ENCODE data around the gene MAFB.

Gene MAFB

DNA sequence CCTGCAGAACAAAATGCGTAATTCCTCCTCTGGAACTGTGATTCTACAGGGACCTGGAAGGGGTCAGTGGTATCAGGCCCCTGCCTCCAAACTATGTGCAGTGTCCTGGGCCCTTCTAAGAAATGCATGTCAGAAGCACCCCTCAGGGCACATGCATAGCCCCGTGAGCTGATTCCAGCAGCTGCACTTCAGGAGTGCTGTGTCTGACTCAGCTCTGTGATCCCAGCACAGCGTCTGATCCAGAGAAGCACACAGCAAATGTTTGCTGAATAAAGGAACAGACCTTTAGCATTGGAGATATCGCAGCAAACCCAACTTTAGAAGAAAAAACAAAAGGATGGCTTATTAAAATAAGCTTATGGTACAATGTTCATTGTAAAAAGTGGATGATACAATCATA, 15.8 kb upstream of the MAFB start:
- no peak for DNase-seq (ENCODE audit: low read depth)
- H3K4me3 ChIP-seq (ENCODE audit: low read length), result no peak overlapping the region
- TF ChIP-seq, protein P1, sequence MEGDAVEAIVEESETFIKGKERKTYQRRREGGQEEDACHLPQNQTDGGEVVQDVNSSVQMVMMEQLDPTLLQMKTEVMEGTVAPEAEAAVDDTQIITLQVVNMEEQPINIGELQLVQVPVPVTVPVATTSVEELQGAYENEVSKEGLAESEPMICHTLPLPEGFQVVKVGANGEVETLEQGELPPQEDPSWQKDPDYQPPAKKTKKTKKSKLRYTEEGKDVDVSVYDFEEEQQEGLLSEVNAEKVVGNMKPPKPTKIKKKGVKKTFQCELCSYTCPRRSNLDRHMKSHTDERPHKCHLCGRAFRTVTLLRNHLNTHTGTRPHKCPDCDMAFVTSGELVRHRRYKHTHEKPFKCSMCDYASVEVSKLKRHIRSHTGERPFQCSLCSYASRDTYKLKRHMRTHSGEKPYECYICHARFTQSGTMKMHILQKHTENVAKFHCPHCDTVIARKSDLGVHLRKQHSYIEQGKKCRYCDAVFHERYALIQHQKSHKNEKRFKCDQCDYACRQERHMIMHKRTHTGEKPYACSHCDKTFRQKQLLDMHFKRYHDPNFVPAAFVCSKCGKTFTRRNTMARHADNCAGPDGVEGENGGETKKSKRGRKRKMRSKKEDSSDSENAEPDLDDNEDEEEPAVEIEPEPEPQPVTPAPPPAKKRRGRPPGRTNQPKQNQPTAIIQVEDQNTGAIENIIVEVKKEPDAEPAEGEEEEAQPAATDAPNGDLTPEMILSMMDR (conservative IDR thresholded peaks at IDR 0.05; ENCODE audit: low read length), result no peak

DNA sequence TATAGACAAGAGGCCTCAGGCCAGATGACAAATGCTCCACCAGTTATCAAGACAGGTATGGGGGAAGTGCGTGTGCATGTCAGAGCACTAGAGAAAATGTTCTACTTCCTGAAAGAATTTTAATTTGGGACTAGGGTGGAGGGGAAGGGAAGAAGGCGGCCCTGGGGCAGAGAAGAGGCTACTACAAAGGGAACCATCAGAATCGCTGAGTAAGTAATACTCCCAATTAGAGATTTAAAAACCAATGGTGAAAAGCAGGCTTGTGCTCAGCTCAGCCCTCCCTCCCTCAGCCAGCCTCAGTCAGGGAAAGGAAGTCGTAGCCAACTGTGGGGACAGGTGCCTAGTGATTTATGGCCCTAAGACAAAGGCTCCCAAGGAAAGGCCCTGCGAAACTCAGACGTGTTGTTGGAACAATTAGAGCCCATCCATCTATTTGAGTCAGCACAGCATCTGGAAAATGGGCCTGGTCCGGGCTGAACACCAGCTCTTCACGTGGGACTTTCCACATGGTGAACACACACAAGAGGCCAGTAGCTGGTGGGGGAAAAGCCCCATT, 15.0 kb upstream of the MAFB start:
- H3K4me3 ChIP-seq (ENCODE audit: low read length), result no peak overlapping the region
- no peak for DNase-seq (ENCODE audit: low read depth)
- TF ChIP-seq, protein P1 (conservative IDR thresholded peaks at IDR 0.05; ENCODE audit: low read length), result no peak

DNA sequence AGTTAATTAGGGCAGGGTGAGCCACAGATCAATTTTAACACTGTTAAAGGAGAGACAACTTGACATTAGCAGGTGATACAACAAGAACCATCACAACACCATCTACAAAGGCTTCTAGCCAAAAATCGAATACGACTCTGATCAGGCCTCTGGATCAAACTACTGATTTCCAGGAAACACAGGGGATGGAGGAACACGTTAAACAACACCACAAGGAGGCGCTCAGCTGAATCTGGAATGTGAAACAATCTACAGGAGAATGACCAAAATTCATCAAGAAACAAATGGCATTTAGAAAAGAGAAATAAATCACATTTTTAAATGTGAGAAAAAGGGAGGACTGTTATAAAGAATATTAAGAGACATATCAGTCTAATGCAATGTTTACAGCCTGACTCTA, 13.5 kb upstream of the MAFB start:
- H3K4me3 ChIP-seq (ENCODE audit: low read length), result no peak overlapping the region
- TF ChIP-seq, protein P1 (conservative IDR thresholded peaks at IDR 0.05; ENCODE audit: low read length), result peak; percentile 32
- no peak for DNase-seq (ENCODE audit: low read depth)

DNA sequence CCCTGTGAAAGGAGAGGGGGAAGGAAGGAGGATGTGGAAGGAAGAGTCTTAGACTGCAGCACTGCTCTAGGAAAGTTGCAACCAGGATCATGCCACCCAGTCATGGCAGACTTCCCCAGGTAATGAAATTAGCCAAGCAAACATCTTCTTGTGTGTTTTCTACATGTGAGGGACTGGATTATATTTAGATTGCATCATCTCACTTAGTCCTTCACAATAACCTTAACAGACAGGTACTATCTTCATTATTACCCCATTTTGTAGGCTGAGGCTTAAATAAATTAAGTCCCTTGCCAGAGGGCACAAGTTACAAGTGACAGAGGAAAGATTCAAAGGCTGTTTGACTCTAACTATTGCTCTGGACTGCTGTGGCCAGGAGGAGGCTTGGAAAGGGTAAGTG, 9.7 kb upstream of the MAFB start:
- TF ChIP-seq, protein P1 (conservative IDR thresholded peaks at IDR 0.05; ENCODE audit: low read length), result no peak
- no peak for DNase-seq (ENCODE audit: low read depth)
- no peak overlapping the region for H3K4me3 ChIP-seq (ENCODE audit: low read length)

DNA sequence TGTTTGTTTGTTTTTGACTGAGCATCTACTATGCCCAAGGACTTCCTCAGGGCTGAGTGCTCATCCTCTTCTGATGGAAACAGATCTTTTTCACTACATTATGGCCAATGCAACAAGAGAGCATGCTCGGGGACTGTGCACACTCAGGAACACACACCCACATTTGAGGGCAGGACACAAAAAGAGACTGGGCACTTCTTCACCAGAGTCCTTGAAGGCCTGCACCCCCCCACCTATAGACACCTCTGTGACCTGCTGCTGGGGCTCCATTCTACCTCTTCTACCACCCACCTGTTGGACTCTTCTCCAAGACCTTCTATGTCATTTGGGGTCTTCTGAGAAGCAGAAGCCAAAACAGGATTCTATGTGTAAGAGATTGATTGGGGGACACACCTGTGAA, 9.2 kb upstream of the MAFB start:
- no peak for DNase-seq (ENCODE audit: low read depth)
- TF ChIP-seq, protein P1 (conservative IDR thresholded peaks at IDR 0.05; ENCODE audit: low read length), result no peak

DNA sequence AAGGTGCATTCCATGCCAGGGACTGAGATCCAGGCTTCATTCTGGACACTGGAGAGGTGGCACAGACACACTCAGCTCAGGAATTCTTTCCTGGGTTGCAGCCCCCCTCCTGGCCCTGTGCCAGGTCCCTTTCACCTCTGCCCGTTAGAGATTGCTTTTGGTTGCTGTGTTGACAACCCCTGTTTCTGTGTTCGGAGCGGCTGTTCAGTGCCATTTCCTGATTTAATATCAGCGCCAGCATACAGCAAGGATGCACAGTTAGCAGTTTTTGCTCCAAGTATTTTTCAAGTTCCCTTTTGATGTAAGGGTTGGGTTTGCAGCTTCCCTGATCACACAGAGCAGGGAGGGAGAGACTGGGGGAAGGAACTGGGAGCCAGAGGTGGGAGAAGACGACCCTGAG, 8.5 kb upstream of the MAFB start:
- no peak overlapping the region for H3K4me3 ChIP-seq (ENCODE audit: low read length)
- TF ChIP-seq, protein P1 (conservative IDR thresholded peaks at IDR 0.05; ENCODE audit: low read length), result no peak
- no peak for DNase-seq (ENCODE audit: low read depth)

More for the DNA sequence above, 9.2 kb upstream of the MAFB start:
- H3K4me3 ChIP-seq (ENCODE audit: low read length), result no peak overlapping the region

DNA sequence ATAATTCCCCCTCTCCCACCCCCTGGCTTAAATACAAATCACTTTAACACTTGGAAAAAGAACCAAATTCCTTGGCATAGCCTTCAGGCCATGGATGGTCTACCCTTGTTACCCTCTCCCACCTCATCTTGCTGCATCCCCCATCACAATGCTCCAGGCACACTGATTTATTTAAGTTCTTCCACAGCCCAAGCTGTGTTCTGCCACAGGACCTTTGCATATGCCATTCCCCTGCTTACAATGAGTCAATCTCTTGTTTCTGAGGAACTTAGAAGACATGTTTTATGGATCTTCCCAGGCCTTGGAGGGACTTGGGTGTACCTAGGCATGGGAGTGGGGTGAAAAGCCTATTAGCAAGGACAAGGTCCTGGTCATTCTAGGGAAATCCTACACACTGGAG, 6.2 kb upstream of the MAFB start:
- TF ChIP-seq, protein P1 (conservative IDR thresholded peaks at IDR 0.05; ENCODE audit: low read length), result no peak
- H3K4me3 ChIP-seq (ENCODE audit: low read length), result no peak overlapping the region
- DNase-seq (ENCODE audit: low read depth), result no peak
